CD14-positive monocyte (primary cell): ENCODE results near the gene SWT1. TPM values are rescaled to one million over a fixed set of nuclear protein-coding genes. Genes with fewer than 3 reads are reported as not detected.
A peak's percentile ranks its signal among the peaks of the same experiment; 100 is the strongest.

Experiments used
- DNase-seq, 3 donors: peaks; one replicate each; pipeline ENCODE4 v3.0.0-alpha.2; 2011 to 2022
- H2AFZ ChIP-seq: 2 replicates; pipeline ENCODE4 v1.6.0; 2012; ENCODE audit warnings: mild to moderate bottlenecking, low read depth, low read length, inconsistent platforms; ENCODE audit not compliant: insufficient read depth, poor library complexity, severe bottlenecking
- H3K27ac ChIP-seq, 2 donors: 1 replicate in 1 of 2; 2 replicates in 1 of 2; pipeline ENCODE4 v1.5.1; 2012 to 2013; ENCODE audit warnings: low read length in 2 of 2, control low read depth in 1 of 2, inconsistent platforms in 1 of 2, low read depth in 1 of 2, mild to moderate bottlenecking in 1 of 2
- H3K27me3 ChIP-seq, 2 donors: one replicate each; pipeline versions ENCODE4 v1.6.0 to v1.6.1; 2011 to 2013; ENCODE audit warnings: low read length in 2 of 2; ENCODE audit not compliant: control insufficient read depth in 2 of 2, insufficient read depth in 2 of 2
- H3K36me3 ChIP-seq, 2 donors: replicated peaks in 1 of 2; 1 replicate in 1 of 2; 2 replicates in 1 of 2; pipeline versions ENCODE4 v1.5.1 to v1.6.1; 2012 to 2013; ENCODE audit warnings: low read length in 2 of 2, control low read depth in 1 of 2, inconsistent platforms in 1 of 2, mild to moderate bottlenecking in 1 of 2; ENCODE audit not compliant: insufficient read depth in 2 of 2, control insufficient read depth in 1 of 2
- H3K4me1 ChIP-seq, 2 donors: 1 replicate in 1 of 2; 2 replicates in 1 of 2; pipeline versions ENCODE4 v1.5.1 to v1.6.1; 2012 to 2013; ENCODE audit warnings: low read length in 2 of 2, control low read depth in 1 of 2, inconsistent platforms in 1 of 2, mild to moderate bottlenecking in 1 of 2, moderate library complexity in 1 of 2; ENCODE audit not compliant: insufficient read depth in 2 of 2, control insufficient read depth in 1 of 2
- H3K4me2 ChIP-seq: replicated peaks from 2 replicates; pipeline ENCODE3; 2012; ENCODE audit warnings: low read length, moderate library complexity, mild to moderate bottlenecking; ENCODE audit not compliant: poor library complexity, severe bottlenecking; ENCODE audit errors: extremely low read depth
- H3K4me3 ChIP-seq, 3 experiments: fragments of 200-600 bp in 1 of 3; sonication (generic) in 1 of 3; replicated peaks in 1 of 3; 1 replicate in 2 of 3; 2 replicates in 1 of 3; pipeline ENCODE4 v1.5.1; 2011 to 2013; ENCODE audit warnings: low read length in 3 of 3, mild to moderate bottlenecking in 3 of 3, control low read depth in 2 of 3, low read depth in 2 of 3, inconsistent platforms in 1 of 3, moderate library complexity in 1 of 3
- H3K79me2 ChIP-seq: 2 replicates; pipeline ENCODE4 v1.6.0; 2012; ENCODE audit warnings: mild to moderate bottlenecking, control low read depth, inconsistent platforms, low read length, moderate library complexity; ENCODE audit not compliant: insufficient read depth
- H3K9ac ChIP-seq: 2 replicates; pipeline ENCODE4 v1.6.0; 2017; ENCODE audit warnings: low read length, mild to moderate bottlenecking; ENCODE audit not compliant: insufficient read depth, poor library complexity, severe bottlenecking
- H3K9me3 ChIP-seq, 2 donors: replicated peaks in 1 of 2; 1 replicate in 1 of 2; 2 replicates in 1 of 2; pipeline versions ENCODE4 v1.5.1 to v1.6.1; 2012 to 2013; ENCODE audit warnings: low read length in 2 of 2, control low read depth in 1 of 2; ENCODE audit not compliant: control insufficient read depth in 1 of 2, insufficient read depth in 1 of 2
- H4K20me1 ChIP-seq: 2 replicates; pipeline ENCODE4 v1.6.0; 2012; ENCODE audit warnings: mild to moderate bottlenecking, low read length, control low read depth, moderate library complexity; ENCODE audit not compliant: insufficient read depth
- H3K27ac Mint-ChIP-seq, 7 donors: one replicate each; pipeline ENCODE4 v1.8.0; 2020; ENCODE audit warnings: mild to moderate bottlenecking in 7 of 7, mixed read lengths in 7 of 7, moderate library complexity in 6 of 7, inconsistent platforms in 2 of 7
- H3K27me3 Mint-ChIP-seq, 3 donors: one replicate each; pipeline ENCODE4 v1.8.0; 2021 to 2022; ENCODE audit warnings: low read depth in 3 of 3, mild to moderate bottlenecking in 3 of 3, mixed read lengths in 3 of 3, moderate library complexity in 3 of 3, inconsistent platforms in 1 of 3
- H3K36me3 Mint-ChIP-seq, 2 donors: one replicate each; pipeline ENCODE4 v1.8.0; 2020; ENCODE audit warnings: mixed read lengths in 2 of 2, inconsistent platforms in 1 of 2, mild to moderate bottlenecking in 1 of 2
- H3K4me1 Mint-ChIP-seq: one replicate; pipeline ENCODE4 v1.8.0; 2020; ENCODE audit warnings: mild to moderate bottlenecking, mixed read lengths
- H3K4me3 Mint-ChIP-seq, 2 donors: one replicate each; pipeline ENCODE4 v1.8.0; 2020; ENCODE audit warnings: mild to moderate bottlenecking in 2 of 2, mixed read lengths in 2 of 2, moderate library complexity in 1 of 2
- H3K9me3 Mint-ChIP-seq, 7 donors: one replicate each; pipeline ENCODE4 v1.8.0; 2020 to 2022; ENCODE audit warnings: mixed read lengths in 7 of 7, mild to moderate bottlenecking in 6 of 7, moderate library complexity in 6 of 7, inconsistent platforms in 2 of 7
- WGBS: methylation state at CpG from one replicate; pipeline ENCODE4 v1.1.5; 2013; ENCODE audit warnings: missing lambda C conversion rate; ENCODE audit not compliant: insufficient coverage; 5-methylcytosine and 5-hydroxymethylcytosine counted together
- intact Hi-C, 2 donors: fragments of 100-400 bp; cut with micrococcal nuclease; formaldehyde crosslinking; loops; one replicate each; pipeline versions ENCODE4 v1.15.0 to v1.15.1; 2023
- polyA plus RNA-seq, 3 donors: library from polyadenylated mRNA; depleted of rRNA in 1 of 3; unstranded in 2 of 3; stranded (reverse) in 1 of 3; fragments of 300-500 nt in 2 of 3; fragments of >200 nt in 1 of 3; fragmentation: Illumina TruSeq in 2 of 3; gene quantifications; 1 replicate in 2 of 3; 2 replicates in 1 of 3; pipeline ENCODE4 v1.2.3, GENCODE V29; 2012 to 2021
- TF ChIP-seq, protein P1 (sequence below): fragments of 200-600 bp; IDR thresholded peaks from one replicate; pipeline ENCODE4 v1.8.0; 2022; ENCODE audit warnings: antibody characterized with exemption, mild to moderate bottlenecking

SWT1 gene
- polyA plus RNA-seq, 3 donors, result 0.89 to 2.8 (median 1.7) TPM

GRCh38 chr1:185288435-185288834, 131.5 kb downstream of the SWT1 start:
- Mint-ChIP-seq H3K36me3 (peaks cover 9 to 10% of the 10 kb centered on the region in 2 donors), H3K27me3 (peaks cover 0 to 2% (median 2%) of the 10 kb centered on the region in 3 donors), H3K27ac (no peak overlapping the region), H3K4me3 (no peak overlapping the region), H3K4me1 (peaks cover 23% of the 10 kb centered on the region), H3K9me3 (peaks cover 0 to 8% (median 0%) of the 10 kb centered on the region in 7 donors)
- Histone ChIP-seq H3K9me3 (no peaks in the 10 kb centered on the region), H4K20me1 (no peaks in the 10 kb centered on the region), H3K4me2 (no peak overlapping the region), H3K36me3 (no peaks in the 10 kb centered on the region), H3K4me3 (no peak overlapping the region), H3K79me2 (no peaks in the 10 kb centered on the region), H3K4me1 (peaks cover 18 to 25% of the 10 kb centered on the region in 2 donors), H2AFZ (no peak overlapping the region), H3K9ac (no peak overlapping the region), H3K27ac (no peak overlapping the region), H3K27me3 (no peaks in the 10 kb centered on the region)
- no peak for DNase-seq
- intact Hi-C loops, result no loop called here
- no CpG with 5 or more reads among the region's 3 CpGs for WGBS
- TF ChIP-seq, protein P1, sequence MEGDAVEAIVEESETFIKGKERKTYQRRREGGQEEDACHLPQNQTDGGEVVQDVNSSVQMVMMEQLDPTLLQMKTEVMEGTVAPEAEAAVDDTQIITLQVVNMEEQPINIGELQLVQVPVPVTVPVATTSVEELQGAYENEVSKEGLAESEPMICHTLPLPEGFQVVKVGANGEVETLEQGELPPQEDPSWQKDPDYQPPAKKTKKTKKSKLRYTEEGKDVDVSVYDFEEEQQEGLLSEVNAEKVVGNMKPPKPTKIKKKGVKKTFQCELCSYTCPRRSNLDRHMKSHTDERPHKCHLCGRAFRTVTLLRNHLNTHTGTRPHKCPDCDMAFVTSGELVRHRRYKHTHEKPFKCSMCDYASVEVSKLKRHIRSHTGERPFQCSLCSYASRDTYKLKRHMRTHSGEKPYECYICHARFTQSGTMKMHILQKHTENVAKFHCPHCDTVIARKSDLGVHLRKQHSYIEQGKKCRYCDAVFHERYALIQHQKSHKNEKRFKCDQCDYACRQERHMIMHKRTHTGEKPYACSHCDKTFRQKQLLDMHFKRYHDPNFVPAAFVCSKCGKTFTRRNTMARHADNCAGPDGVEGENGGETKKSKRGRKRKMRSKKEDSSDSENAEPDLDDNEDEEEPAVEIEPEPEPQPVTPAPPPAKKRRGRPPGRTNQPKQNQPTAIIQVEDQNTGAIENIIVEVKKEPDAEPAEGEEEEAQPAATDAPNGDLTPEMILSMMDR, result no peak

GRCh38 chr1:185289880-185290279, 132.9 kb downstream of the SWT1 start:
- no peak overlapping the region for H3K4me3 Mint-ChIP-seq
- intact Hi-C loops, result no loop called here
- Histone ChIP-seq H3K9me3 (no peaks in the 10 kb centered on the region), H3K4me2 (no peak overlapping the region), H3K4me3 (no peak overlapping the region), H3K27me3 (no peaks in the 10 kb centered on the region), H4K20me1 (peaks cover 5% of the 10 kb centered on the region), H3K79me2 (no peaks in the 10 kb centered on the region), H3K36me3 (peaks cover 8 to 14% of the 10 kb centered on the region in 2 donors), H3K27ac (no peak overlapping the region), H3K9ac (no peak overlapping the region), H3K4me1 (peaks cover 18 to 25% of the 10 kb centered on the region in 2 donors), H2AFZ (no peak overlapping the region)
- H3K4me1 Mint-ChIP-seq, result peaks cover 23% of the 10 kb centered on the region
- peaks cover 19 to 22% of the 10 kb centered on the region in 2 donors for H3K36me3 Mint-ChIP-seq
- H3K27me3 Mint-ChIP-seq, result peaks cover 0 to 2% (median 2%) of the 10 kb centered on the region in 3 donors
- DNase-seq, result no peak
- TF ChIP-seq, protein P1, result no peak
- H3K9me3 Mint-ChIP-seq, result peaks cover 0 to 8% (median 0%) of the 10 kb centered on the region in 7 donors
- peak overlapping the region in 2 of 7 donors; percentile 75 for H3K27ac Mint-ChIP-seq
